GM21526 (cell line): ENCODE measurements around the gene ENC1.
A peak's percentile ranks its signal among the peaks of the same experiment; 100 is the strongest.
"Not testable (repeated sequence)": the region's sequence is repeated elsewhere in the genome, so short reads cannot be mapped to it uniquely, and the experiment has no call there.

Experiments used
- ATAC-seq: cut with Tn5 transposase; IDR thresholded peaks from one replicate; pipeline ENCODE4 v1.9.1; 2021; ENCODE audit warnings: moderate library complexity; ENCODE audit not compliant: unreplicated experiment, low FRiP score

Gene ENC1

DNA sequence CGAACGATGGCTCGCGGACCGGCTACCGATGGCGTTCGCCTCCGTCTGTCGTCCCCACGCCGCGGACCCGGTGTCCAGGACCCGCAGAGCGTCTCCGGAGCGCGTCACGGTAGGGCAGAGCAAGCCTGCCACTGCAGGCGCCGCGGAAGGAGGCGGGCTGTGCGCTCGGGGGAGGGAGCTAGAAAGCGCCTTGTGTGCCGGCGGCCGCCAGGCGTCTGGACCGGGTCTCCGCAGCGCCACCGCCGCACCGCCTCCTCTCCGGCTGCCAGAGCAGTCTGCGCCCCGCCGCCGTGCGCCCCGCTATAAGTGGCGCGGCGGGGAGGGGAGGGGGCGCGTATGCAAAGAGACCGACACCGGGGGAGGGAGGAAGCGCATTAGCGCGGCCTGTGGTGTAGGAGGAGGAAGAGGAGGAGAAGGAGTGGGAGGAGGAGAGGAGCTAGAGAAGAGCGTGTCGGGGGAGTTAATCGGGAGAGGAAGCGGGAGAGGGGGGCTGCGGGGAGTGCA lies at the start of gene ENC1:
Gene ENC1, minus strand, starts transcription at position 279 of the 504 bp plus-strand sequence. CDS start 4,243 bp downstream, outside the sequence.
- ATAC-seq, result peak; percentile 71

- no peak for ATAC-seq
These were observed 46.6 kb upstream of the ENC1 start for GRCh38 chr5:74686962-74687751.

DNA sequence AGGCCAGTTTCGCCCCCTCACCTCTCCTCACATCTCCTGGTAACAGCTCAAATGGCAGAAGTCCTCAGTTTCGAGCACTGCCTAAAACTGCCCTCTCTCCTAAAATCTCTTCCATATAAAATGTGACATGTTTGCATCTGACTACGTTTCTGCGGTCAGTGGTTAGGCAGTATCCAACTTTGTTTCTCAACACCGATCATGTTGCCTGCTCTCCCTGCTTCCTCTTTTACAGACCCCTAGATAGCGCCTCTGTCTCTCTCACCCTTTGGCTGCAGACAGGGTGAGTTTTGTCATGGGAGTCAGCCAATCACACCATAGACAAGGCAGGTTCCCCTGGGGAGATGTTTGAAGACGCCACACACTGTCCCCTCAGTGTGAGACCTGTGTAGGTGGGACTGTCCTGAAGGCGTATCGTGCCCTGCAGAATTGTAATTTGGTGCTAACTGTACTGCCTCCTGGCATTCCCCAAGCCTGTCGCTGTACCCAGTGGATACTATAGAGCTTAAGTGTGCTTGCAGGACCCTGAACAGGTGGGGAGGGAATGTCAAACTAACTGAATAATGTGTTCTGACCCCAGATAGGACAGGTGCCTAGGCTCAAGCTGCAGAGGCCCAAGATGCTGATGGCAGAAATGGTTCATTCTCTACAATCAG lies 45.6 kb upstream of the ENC1 start:
- ATAC-seq, result peak; percentile 52

DNA sequence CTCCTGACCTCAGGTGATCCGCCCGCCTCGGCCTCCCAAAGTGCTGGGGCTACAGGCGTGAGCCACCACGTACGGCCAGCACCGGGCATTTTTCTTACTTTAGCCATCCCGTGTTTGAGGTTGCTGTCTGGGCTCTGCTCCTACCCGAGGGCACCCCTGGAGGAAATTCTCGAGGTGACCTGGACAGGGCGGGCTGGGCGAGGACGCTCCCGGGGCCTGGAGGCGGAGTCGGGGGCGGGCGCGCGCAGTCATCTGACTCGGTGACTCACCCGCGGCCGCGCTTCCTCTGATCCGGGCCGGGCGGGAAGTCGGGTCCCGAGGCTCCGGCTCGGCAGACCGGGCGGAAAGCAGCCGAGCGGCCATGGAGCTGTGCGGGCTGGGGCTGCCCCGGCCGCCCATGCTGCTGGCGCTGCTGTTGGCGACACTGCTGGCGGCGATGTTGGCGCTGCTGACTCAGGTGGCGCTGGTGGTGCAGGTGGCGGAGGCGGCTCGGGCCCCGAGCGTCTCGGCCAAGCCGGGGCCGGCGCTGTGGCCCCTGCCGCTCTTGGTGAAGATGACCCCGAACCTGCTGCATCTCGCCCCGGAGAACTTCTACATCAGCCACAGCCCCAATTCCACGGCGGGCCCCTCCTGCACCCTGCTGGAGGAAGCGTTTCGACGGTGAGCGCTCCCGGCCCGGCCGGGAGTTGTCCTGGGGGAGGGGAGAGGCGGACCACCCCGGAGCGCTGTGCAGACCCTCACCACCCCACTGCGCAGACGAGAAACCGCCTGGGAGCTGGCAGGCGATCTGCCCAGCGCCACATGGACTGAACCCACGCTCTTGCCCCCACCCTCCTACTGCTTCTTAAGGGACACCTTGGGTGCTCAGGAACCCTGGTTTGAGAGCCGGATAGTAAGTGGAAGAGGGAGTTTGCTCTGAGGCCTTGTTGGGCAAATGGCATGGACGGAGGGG lies 44.6 kb upstream of the ENC1 start, which contains the start of gene HEXB:
Gene HEXB, plus strand, starts transcription at position 334 of the 952 bp plus-strand sequence. Its CDS starts 28 bp downstream, at position 362.
- peak; percentile 82 for ATAC-seq

GRCh38 chr5:74679966-74680365 lies 39.4 kb upstream of the ENC1 start:
- no peak for ATAC-seq

DNA sequence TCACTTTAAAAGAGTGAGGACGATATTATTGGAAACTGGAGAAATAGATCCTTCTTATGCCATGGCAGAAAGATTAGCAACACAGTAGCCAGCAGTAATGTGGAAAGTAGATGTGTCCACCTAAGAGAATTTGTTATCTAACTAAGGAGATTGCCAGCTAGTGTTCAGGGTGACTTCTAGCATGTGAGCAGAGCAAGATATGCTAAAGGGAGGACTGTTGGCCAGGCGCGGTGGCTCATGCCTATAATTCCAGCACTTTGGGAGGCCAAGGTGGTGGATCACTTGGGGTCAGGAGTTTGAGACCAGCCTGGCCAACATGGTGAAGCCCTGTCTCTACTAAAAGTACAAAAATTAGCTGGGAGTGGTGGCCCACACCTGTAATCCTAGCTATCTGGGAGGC lies 38.8 kb upstream of the ENC1 start:
- not testable (repeated sequence) for ATAC-seq

GRCh38 chr5:74678123-74678522 lies 37.6 kb upstream of the ENC1 start:
- not testable (repeated sequence) for ATAC-seq

GRCh38 chr5:74676466-74676865 lies 35.9 kb upstream of the ENC1 start:
- ATAC-seq, result not testable (repeated sequence)

- no peak for ATAC-seq
These were observed 32.7 kb upstream of the ENC1 start for GRCh38 chr5:74673011-74673790.

DNA sequence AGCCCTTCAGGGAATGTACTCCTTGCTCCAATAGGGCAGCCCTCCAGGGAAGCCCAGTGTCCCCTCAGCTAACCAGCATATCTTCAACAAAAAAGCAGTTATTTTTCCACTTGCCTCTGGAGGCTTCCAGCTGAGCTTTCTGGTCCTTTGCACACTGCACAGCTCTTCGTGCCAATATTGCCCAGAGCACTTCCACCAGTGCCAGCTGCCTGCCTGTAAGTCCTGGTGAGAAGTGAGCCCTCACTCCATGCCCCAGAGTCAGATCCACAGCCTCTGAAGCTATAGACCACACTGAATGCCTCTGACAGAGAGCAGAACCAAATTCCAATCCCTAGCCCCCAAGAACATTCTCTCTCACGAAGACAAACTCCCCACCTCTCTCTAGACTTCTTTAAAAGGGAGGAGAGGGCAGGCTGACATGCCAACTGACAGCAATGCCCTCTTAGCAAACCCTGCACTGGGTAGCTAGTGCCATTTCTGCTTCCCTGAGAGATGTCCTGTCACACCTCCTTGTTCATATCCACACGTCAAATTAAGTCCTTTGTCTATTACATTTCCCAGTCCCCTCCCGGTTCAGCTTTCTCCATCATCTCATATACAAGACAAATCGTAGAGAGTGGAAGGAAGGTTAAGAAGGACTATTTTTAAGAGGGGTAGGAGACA lies 31.8 kb upstream of the ENC1 start:
- no peak for ATAC-seq

DNA sequence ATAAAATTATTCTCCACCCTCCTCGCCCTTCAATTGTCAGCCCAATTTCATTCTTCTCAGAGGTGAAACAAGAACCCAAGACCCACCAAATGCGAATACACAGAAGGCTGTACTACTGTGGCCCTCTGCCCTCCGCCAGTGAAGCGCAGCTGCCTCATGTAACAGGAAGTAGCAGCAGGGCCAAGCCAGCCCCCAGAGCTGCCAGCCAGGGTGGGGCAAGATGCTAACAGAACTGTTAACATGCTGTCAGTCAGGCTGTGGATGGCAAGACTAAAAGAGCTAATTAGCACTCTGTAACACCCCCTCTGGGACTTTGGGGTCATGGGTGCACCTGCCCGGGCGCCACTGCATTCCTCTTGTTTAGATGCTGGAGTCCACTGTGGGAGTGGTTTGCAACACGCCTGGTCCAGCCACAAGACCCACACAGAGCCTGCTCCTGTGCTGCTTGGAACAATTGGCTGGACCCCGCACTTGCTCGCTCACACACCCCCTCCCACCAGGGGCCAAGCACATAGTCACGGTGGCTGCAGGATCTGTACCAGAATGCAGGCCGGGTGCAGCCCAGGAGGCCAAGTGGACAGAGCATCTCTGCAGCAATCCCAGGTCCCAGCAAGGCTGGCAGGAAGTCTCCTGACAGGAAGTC lies 30.0 kb upstream of the ENC1 start:
- ATAC-seq, result no peak

- no peak for ATAC-seq
These were observed 29.3 kb upstream of the ENC1 start for GRCh38 chr5:74669821-74670220.

GRCh38 chr5:74667396-74667795 lies 26.9 kb upstream of the ENC1 start:
- no peak for ATAC-seq

- no peak for ATAC-seq
These were observed 25.3 kb upstream of the ENC1 start for GRCh38 chr5:74665816-74666215.

DNA sequence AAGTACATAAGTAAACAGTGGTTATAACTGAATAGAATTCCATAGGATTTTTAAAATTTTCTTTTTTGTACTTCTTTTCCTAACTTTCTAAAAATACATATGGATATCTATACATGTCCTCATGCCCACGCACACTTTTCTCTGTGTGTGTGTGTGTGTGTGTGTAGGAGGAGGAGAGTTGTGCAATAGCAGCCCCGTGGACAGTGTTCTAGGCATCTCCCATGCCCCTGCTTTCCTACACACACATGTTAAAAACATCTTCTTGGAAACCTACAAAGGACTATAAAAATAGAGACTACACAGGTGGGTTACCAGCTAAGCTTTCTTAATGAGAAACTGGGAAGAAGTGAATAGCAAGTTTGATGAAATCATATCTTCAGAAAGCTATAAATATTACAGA lies 24.7 kb upstream of the ENC1 start:
- ATAC-seq, result no peak

GRCh38 chr5:74664551-74664950 lies 24.0 kb upstream of the ENC1 start:
- no peak for ATAC-seq

DNA sequence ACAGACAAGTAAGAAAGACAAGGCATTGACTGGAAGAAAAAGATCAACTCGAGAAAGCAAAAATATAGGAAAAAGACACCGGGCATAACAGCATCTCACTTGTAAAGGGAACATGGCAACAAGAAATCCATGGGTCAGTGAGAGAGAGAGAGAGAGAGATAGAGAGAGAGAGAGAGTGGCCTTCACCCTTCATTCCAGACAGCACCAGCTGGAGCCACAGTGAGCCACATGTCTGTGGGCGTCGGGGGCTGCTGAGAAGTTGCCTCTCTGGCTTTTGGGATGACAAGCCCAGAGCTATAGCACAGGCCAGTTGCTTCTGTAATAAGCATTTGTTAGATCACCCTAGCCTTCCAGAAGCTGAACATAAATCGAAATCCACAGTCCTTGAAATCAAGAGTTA lies 20.3 kb upstream of the ENC1 start:
- ATAC-seq, result no peak

- no peak for ATAC-seq
These were observed 19.6 kb upstream of the ENC1 start for GRCh38 chr5:74660140-74660539.

DNA sequence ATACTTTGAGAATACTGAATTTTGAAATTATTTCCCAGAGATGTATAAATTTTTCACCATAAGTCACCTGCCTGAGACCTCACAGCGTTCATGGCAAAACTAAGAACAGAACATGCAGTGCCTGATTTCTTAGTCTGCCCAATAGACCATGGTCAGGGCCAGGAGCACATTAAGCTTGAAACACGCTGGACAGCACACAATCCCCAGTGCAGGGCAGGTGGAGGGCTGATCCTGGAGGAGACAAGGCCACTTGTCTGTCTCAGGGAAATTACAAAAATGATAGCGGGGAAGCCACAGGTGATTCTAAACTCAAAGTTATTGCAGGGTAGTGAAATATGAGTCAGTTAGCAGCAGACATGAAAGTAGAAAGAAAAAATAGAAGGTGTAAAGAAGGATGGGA lies 18.6 kb upstream of the ENC1 start:
- no peak for ATAC-seq
